ENCODE results near the gene ARHGAP26. TPM values are rescaled to one million over a fixed set of nuclear protein-coding genes. Genes with fewer than 3 reads are reported as not detected.

Gene ARHGAP26
- total RNA-seq, 1 donor from 2014 or later = 17.1 TPM

- Histone ChIP-seq H3K4me3 (ENCODE audit: low read depth, low read length) (no peak overlapping the region), H3K36me3 (ENCODE audit: control insufficient read depth, insufficient read depth, low read length) (no peaks in the 10 kb centered on the region), H3K27me3 (ENCODE audit: control insufficient read depth, insufficient read depth, low read length) (no peaks in the 10 kb centered on the region)
- DNase-seq (ENCODE audit: low read depth) (no peak), FAIRE-seq (no peak)
- no peak for TF ChIP-seq CTCF (IDR thresholded peaks at IDR 0.05; ENCODE audit: insufficient read depth, low read length, severe bottlenecking)
Measured at GRCh38 chr5:142784401-142784955, 14.3 kb downstream of the ARHGAP26 start.

- no peak for FAIRE-seq
- no peak for TF ChIP-seq CTCF (IDR thresholded peaks at IDR 0.05; ENCODE audit: insufficient read depth, low read length, severe bottlenecking)
- no peak for DNase-seq (ENCODE audit: low read depth)
- H3K36me3 ChIP-seq (ENCODE audit: control insufficient read depth, insufficient read depth, low read length) = no peaks in the 10 kb centered on the region
- no peaks in the 10 kb centered on the region for H3K27me3 ChIP-seq (ENCODE audit: control insufficient read depth, insufficient read depth, low read length)
- no peak overlapping the region for H3K4me3 ChIP-seq (ENCODE audit: low read depth, low read length)
Measured at GRCh38 chr5:142785206-142785605, 15.0 kb downstream of the ARHGAP26 start.

- no peak for DNase-seq (ENCODE audit: low read depth)
- no peak for TF ChIP-seq CTCF (IDR thresholded peaks at IDR 0.05; ENCODE audit: insufficient read depth, low read length, severe bottlenecking)
- no peaks in the 10 kb centered on the region for H3K27me3 ChIP-seq (ENCODE audit: control insufficient read depth, insufficient read depth, low read length)
- FAIRE-seq = no peak
- no peaks in the 10 kb centered on the region for H3K36me3 ChIP-seq (ENCODE audit: control insufficient read depth, insufficient read depth, low read length)
- no peak overlapping the region for H3K4me3 ChIP-seq (ENCODE audit: low read depth, low read length)
Measured at GRCh38 chr5:142789206-142789605, 19.0 kb downstream of the ARHGAP26 start.

- H3K27me3 ChIP-seq (ENCODE audit: control insufficient read depth, insufficient read depth, low read length) = no peaks in the 10 kb centered on the region
Measured at GRCh38 chr5:142792012-142792864, 22.1 kb downstream of the ARHGAP26 start.

GRCh38 chr5:142792865-142793232, 22.7 kb downstream of the ARHGAP26 start:
- TF ChIP-seq CTCF (IDR thresholded peaks at IDR 0.05; ENCODE audit: insufficient read depth, low read length, severe bottlenecking) = no peak
- FAIRE-seq (no peak), DNase-seq (ENCODE audit: low read depth) (no peak)
- Histone ChIP-seq H3K27me3 (ENCODE audit: control insufficient read depth, insufficient read depth, low read length) (no peaks in the 10 kb centered on the region), H3K36me3 (ENCODE audit: control insufficient read depth, insufficient read depth, low read length) (no peaks in the 10 kb centered on the region), H3K4me3 (ENCODE audit: low read depth, low read length) (no peak overlapping the region)

More at GRCh38 chr5:142792012-142792864, 22.1 kb downstream of the ARHGAP26 start:
- DNase-seq (ENCODE audit: low read depth) (no peak), FAIRE-seq (no peak)
- no peak overlapping the region for H3K4me3 ChIP-seq (ENCODE audit: low read depth, low read length)
- no peaks in the 10 kb centered on the region for H3K36me3 ChIP-seq (ENCODE audit: control insufficient read depth, insufficient read depth, low read length)
- no peak for TF ChIP-seq CTCF (IDR thresholded peaks at IDR 0.05; ENCODE audit: insufficient read depth, low read length, severe bottlenecking)

Data from bronchial epithelial cell (primary cell).